ENCODE results near the gene DISC1. TPM values are rescaled to one million over a fixed set of nuclear protein-coding genes. Genes with fewer than 3 reads are reported as not detected.

Gene DISC1
- total RNA-seq, 1 experiment from 2014 or later: 1.8 TPM

DNA sequence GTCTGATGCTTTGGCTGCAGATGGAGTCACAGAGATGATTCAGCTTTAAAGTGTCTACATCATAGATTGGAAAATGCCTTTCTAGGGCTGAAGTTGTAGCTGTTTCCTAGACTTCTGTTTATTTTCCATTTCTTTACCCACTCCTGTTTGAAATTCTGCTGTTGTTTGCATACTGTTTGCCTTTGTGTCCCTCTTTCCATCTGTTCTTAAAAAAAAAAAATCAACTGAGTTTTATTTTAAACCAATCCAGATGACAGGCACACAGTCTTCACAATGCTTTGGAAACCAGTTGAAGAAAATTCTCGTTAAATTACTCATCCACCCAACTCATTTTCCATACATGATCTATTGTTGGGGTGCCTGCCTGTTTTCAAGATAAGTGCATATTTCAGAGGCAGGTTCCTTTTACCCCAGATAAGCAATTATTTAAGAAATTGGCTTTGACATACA is 245.9 kb downstream of the DISC1 start:
- intact Hi-C loops (cut with micrococcal nuclease; ENCODE audit: unreplicated experiment): no loop called here
- TF ChIP-seq, protein P1, sequence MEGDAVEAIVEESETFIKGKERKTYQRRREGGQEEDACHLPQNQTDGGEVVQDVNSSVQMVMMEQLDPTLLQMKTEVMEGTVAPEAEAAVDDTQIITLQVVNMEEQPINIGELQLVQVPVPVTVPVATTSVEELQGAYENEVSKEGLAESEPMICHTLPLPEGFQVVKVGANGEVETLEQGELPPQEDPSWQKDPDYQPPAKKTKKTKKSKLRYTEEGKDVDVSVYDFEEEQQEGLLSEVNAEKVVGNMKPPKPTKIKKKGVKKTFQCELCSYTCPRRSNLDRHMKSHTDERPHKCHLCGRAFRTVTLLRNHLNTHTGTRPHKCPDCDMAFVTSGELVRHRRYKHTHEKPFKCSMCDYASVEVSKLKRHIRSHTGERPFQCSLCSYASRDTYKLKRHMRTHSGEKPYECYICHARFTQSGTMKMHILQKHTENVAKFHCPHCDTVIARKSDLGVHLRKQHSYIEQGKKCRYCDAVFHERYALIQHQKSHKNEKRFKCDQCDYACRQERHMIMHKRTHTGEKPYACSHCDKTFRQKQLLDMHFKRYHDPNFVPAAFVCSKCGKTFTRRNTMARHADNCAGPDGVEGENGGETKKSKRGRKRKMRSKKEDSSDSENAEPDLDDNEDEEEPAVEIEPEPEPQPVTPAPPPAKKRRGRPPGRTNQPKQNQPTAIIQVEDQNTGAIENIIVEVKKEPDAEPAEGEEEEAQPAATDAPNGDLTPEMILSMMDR (conservative IDR thresholded peaks at IDR 0.05; ENCODE audit: low read depth, low read length): no peak
- TF ChIP-seq EZH2 (IDR thresholded peaks at IDR 0.05; ENCODE audit: borderline replicate concordance, low read depth, low read length, poor library complexity, severe bottlenecking): no peak
- DNase-seq (ENCODE audit: low spot score): no peak
- H3K27ac ChIP-seq (ENCODE audit: low read depth, low read length, poor library complexity, severe bottlenecking): no peak overlapping the region
- no peaks in the 10 kb centered on the region for H3K36me3 ChIP-seq (ENCODE audit: insufficient read depth, low read length, poor library complexity, severe bottlenecking)
- H3K9me3 ChIP-seq (ENCODE audit: low read depth, low read length, poor library complexity, severe bottlenecking): no peaks in the 10 kb centered on the region
- CTCF ChIA-PET: no interaction called here
- BruUV-seq (replicated peaks): no TSS peak
- H3K27me3 ChIP-seq (replicated peaks; ENCODE audit: insufficient read depth, low read depth, low read length, poor library complexity): no peaks in the 10 kb centered on the region
- H3K4me3 ChIP-seq (ENCODE audit: low read depth, low read length, poor library complexity, severe bottlenecking): no peak overlapping the region
- POLR2A ChIA-PET (ENCODE audit: low non-redundant PET): no interaction called here
- no peaks in the 10 kb centered on the region for H3K4me1 ChIP-seq (ENCODE audit: insufficient read depth, low read length, poor library complexity, severe bottlenecking)

DNA sequence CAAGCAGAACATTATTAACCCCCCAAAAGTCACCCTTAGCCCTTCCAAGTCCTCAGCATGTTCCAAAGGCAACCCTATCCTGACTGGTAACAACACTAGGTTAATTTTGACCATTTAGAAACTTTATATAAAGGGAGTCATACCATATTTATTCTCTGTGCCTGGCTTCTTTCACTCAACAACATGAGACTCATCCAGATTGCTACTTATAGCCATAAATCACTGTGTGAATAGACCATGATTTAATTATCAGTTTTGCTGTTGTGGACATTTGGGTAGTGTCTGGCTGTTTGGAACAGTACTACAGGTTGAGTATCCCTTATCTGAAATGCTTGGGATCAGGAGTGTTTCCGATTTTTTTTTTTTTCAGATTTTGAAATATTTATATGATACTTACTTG is 252.1 kb downstream of the DISC1 start:
- TF ChIP-seq EZH2 (IDR thresholded peaks at IDR 0.05; ENCODE audit: borderline replicate concordance, low read depth, low read length, poor library complexity, severe bottlenecking): no peak
- TF ChIP-seq, protein P1 (conservative IDR thresholded peaks at IDR 0.05; ENCODE audit: low read depth, low read length): no peak
- Histone ChIP-seq H3K27me3 (replicated peaks; ENCODE audit: insufficient read depth, low read depth, low read length, poor library complexity) (no peaks in the 10 kb centered on the region), H3K4me3 (ENCODE audit: low read depth, low read length, poor library complexity, severe bottlenecking) (no peak overlapping the region), H3K36me3 (ENCODE audit: insufficient read depth, low read length, poor library complexity, severe bottlenecking) (no peaks in the 10 kb centered on the region), H3K27ac (ENCODE audit: low read depth, low read length, poor library complexity, severe bottlenecking) (no peak overlapping the region), H3K9me3 (ENCODE audit: low read depth, low read length, poor library complexity, severe bottlenecking) (no peaks in the 10 kb centered on the region), H3K4me1 (ENCODE audit: insufficient read depth, low read length, poor library complexity, severe bottlenecking) (no peaks in the 10 kb centered on the region)
- POLR2A ChIA-PET (ENCODE audit: low non-redundant PET): no interaction called here
- CTCF ChIA-PET: no interaction called here
- BruUV-seq (replicated peaks): no TSS peak
- DNase-seq (ENCODE audit: low spot score): no peak
- intact Hi-C loops (cut with micrococcal nuclease; ENCODE audit: unreplicated experiment): no loop called here

DNA sequence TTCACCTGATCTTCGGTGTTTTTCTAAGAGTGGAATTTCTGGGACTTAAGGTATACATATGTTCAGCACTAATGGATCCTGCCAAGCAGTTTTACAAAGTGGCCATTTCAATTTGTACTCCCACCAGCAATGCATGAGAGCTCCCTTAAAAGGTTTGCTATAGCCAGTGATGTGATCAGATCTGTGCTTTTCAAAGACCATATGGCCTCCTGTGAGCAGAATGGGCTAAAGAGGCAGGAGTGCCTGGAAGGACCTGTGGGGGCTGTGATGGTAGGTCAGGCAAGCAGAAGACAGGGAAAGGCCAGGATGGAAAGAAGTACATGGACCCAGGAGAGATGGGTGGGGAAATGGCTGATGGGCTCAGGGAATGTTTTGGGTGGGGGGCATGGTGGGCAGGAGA is 252.7 kb downstream of the DISC1 start:
- intact Hi-C loops (cut with micrococcal nuclease; ENCODE audit: unreplicated experiment): no loop called here
- Histone ChIP-seq H3K27me3 (replicated peaks; ENCODE audit: insufficient read depth, low read depth, low read length, poor library complexity) (no peaks in the 10 kb centered on the region), H3K9me3 (ENCODE audit: low read depth, low read length, poor library complexity, severe bottlenecking) (no peaks in the 10 kb centered on the region), H3K4me1 (ENCODE audit: insufficient read depth, low read length, poor library complexity, severe bottlenecking) (no peaks in the 10 kb centered on the region), H3K27ac (ENCODE audit: low read depth, low read length, poor library complexity, severe bottlenecking) (no peak overlapping the region), H3K36me3 (ENCODE audit: insufficient read depth, low read length, poor library complexity, severe bottlenecking) (no peaks in the 10 kb centered on the region), H3K4me3 (ENCODE audit: low read depth, low read length, poor library complexity, severe bottlenecking) (no peak overlapping the region)
- POLR2A ChIA-PET (ENCODE audit: low non-redundant PET): no interaction called here
- BruUV-seq (replicated peaks): no TSS peak
- TF ChIP-seq, protein P1 (conservative IDR thresholded peaks at IDR 0.05; ENCODE audit: low read depth, low read length): no peak
- no peak for TF ChIP-seq EZH2 (IDR thresholded peaks at IDR 0.05; ENCODE audit: borderline replicate concordance, low read depth, low read length, poor library complexity, severe bottlenecking)
- no peak for DNase-seq (ENCODE audit: low spot score)
- CTCF ChIA-PET: no interaction called here
